HEK293 (cell line): Measurements from ENCODE around the gene MRPL23.

Source experiments
- CTCF ChIA-PET: fragments of 350-600 bp; formaldehyde crosslinking; extraction: SDS; loops from one replicate; lab custom pipeline; 2021; ENCODE audit warnings: antibody characterized with exemption; lab: Yijun Ruan, JAX
- POLR2A ChIA-PET: fragments of 300-600 bp; formaldehyde crosslinking; extraction: SDS; loops from one replicate; lab custom pipeline; 2020; ENCODE audit warnings: antibody characterized with exemption, inconsistent platforms; lab: Yijun Ruan, JAX
- H3K27ac ChIP-seq: fragments of 200-500 bp; sonication (Bioruptor generic); 2 replicates; pipeline ENCODE4 v1.5.1; 2014; ENCODE audit warnings: low read depth, low read length, control low read depth, inconsistent platforms; ENCODE audit errors: extremely low read depth
- H3K36me3 ChIP-seq, 2 experiments: fragments of 200-500 bp in 1 of 2; sonication (Bioruptor generic) in 1 of 2; 1 replicate in 1 of 2; 2 replicates in 1 of 2; pipeline ENCODE4 v1.5.1; 2014 to 2017; ENCODE audit warnings: inconsistent platforms in 2 of 2, low read length in 2 of 2; ENCODE audit not compliant: control insufficient read depth in 2 of 2, insufficient read depth in 1 of 2
- H3K4me1 ChIP-seq: fragments of 200-500 bp; sonication (Bioruptor generic); 2 replicates; pipeline ENCODE4 v1.5.1; 2014; ENCODE audit warnings: mild to moderate bottlenecking, low read length, inconsistent platforms; ENCODE audit not compliant: control insufficient read depth, insufficient read depth
- H3K4me3 ChIP-seq: 2 replicates; pipeline ENCODE4 v1.5.1; 2011; ENCODE audit warnings: low read depth, mild to moderate bottlenecking, control low read depth, low read length, moderate library complexity
- H3K9me3 ChIP-seq: fragments of 200-500 bp; sonication (Bioruptor generic); 2 replicates; pipeline ENCODE4 v1.5.1; 2014; ENCODE audit warnings: low read depth, low read length, inconsistent platforms; ENCODE audit not compliant: control insufficient read depth, insufficient read depth
- GLIS2 ChIP-seq: fragments of 450-650 bp; formaldehyde crosslinking; IDR thresholded peaks from 2 replicates; pipeline ENCODE4 v1.5.1; 2016; ENCODE audit warnings: missing biosample characterization, missing genetic modification characterization
- MEIS1 ChIP-seq: sonication (generic); formaldehyde crosslinking; IDR thresholded peaks from 2 replicates; pipeline ENCODE4 v1.8.1; 2022; ENCODE audit warnings: missing genetic modification reagents, mild to moderate bottlenecking, borderline replicate concordance
- PRDM10 ChIP-seq: fragments of 450-650 bp; formaldehyde crosslinking; IDR thresholded peaks from 2 replicates; pipeline ENCODE4 v1.5.1; 2016; ENCODE audit warnings: missing biosample characterization, missing genetic modification characterization
- SALL2 ChIP-seq: fragments of 450-650 bp; formaldehyde crosslinking; IDR thresholded peaks from 2 replicates; pipeline ENCODE4 v1.5.0; 2017; ENCODE audit warnings: missing biosample characterization, mild to moderate bottlenecking, missing genetic modification characterization, borderline replicate concordance
- TCF7L2 ChIP-seq: IDR thresholded peaks from 2 replicates; pipeline ENCODE4 v1.6.1; 2011; ENCODE audit warnings: low read depth, mild to moderate bottlenecking, inconsistent platforms, low read length, moderate library complexity, borderline replicate concordance
- TSHZ1 ChIP-seq: fragments of 450-650 bp; formaldehyde crosslinking; IDR thresholded peaks from 2 replicates; pipeline ENCODE4 v1.5.1; 2016; ENCODE audit warnings: missing biosample characterization, missing genetic modification characterization, borderline replicate concordance
- ZNF26 ChIP-seq: fragments of 450-650 bp; formaldehyde crosslinking; IDR thresholded peaks from 2 replicates; pipeline ENCODE4 v1.5.1; 2016; ENCODE audit warnings: missing biosample characterization, missing genetic modification characterization
- ZNF274 ChIP-seq, 2 experiments: fragments of 200-500 bp in 1 of 2; fragments of 450-650 bp in 1 of 2; sonication (Bioruptor generic) in 1 of 2; formaldehyde crosslinking in 1 of 2; IDR thresholded peaks; 2 replicates each; pipeline versions ENCODE4 v1.5.1 to v1.6.1; 2014 to 2016; ENCODE audit warnings: borderline replicate concordance in 1 of 2, inconsistent platforms in 1 of 2, low read length in 1 of 2, missing biosample characterization in 1 of 2, missing genetic modification characterization in 1 of 2
- ZNF548 ChIP-seq: fragments of 450-650 bp; formaldehyde crosslinking; IDR thresholded peaks from 2 replicates; pipeline ENCODE4 v1.5.1; 2016; ENCODE audit warnings: missing biosample characterization, missing genetic modification characterization
- ZNF585B ChIP-seq: fragments of 450-650 bp; formaldehyde crosslinking; IDR thresholded peaks from 2 replicates; pipeline ENCODE4 v1.5.1; 2016; ENCODE audit warnings: missing biosample characterization, missing genetic modification characterization
- ZNF654 ChIP-seq: fragments of 450-650 bp; formaldehyde crosslinking; IDR thresholded peaks from 2 replicates; pipeline ENCODE4 v1.5.1; 2016; ENCODE audit warnings: low read depth, missing biosample characterization, missing genetic modification characterization
- ZSCAN18 ChIP-seq: fragments of 450-650 bp; formaldehyde crosslinking; IDR thresholded peaks from 2 replicates; pipeline ENCODE4 v1.5.1; 2016; ENCODE audit warnings: missing biosample characterization, missing genetic modification characterization

MRPL23 gene

GRCh38 chr11:1978720-1979473, 31.8 kb downstream of the MRPL23 start (continued):
- no peak for TF ChIP-seq ZNF274 (IDR thresholded peaks at IDR 0.05; ENCODE audit: low read length)
- no peak for TF ChIP-seq ZNF274 (tag by site-specific recombination; IDR thresholded peaks at IDR 0.05; ENCODE audit: borderline replicate concordance)
- TF ChIP-seq TCF7L2, result no peak
- TF ChIP-seq TSHZ1 (tag by site-specific recombination), result no peak

- no peak overlapping the region for H3K4me3 ChIP-seq
- no peaks in the 10 kb centered on the region for H3K4me1 ChIP-seq
- no peaks in the 10 kb centered on the region for H3K9me3 ChIP-seq
- no peaks in the 10 kb centered on the region for H3K36me3 ChIP-seq
- H3K27ac ChIP-seq, result no peak overlapping the region
- ChIA-PET POLR2A (interaction anchor here (0.8 kb wide), 1 partner anchor 12 kb away, joined by 3 read pairs; no protein-coding TSS in a partner anchor), CTCF (interaction anchor here (1.1 kb wide), 1 partner anchor 103 kb away, joined by 3 read pairs; no protein-coding TSS in a partner anchor)
- TF ChIP-seq MEIS1 (CRISPR knock-in tag) (no peak), ZNF26 (tag by site-specific recombination) (no peak), GLIS2 (tag by site-specific recombination) (no peak), ZSCAN18 (tag by site-specific recombination) (no peak), ZNF585B (tag by site-specific recombination) (no peak), ZNF654 (tag by site-specific recombination) (no peak), ZNF548 (no peak), SALL2 (tag by site-specific recombination) (no peak), PRDM10 (tag by site-specific recombination) (no peak)
- TF ChIP-seq, all 188 proteins: peak for 0
Observed at GRCh38 chr11:1979607-1980006, 32.5 kb downstream of the MRPL23 start.
